ENCODE measurements around the gene GAS6. TPM values are rescaled to one million over a fixed set of nuclear protein-coding genes. Genes with fewer than 3 reads are reported as not detected.

GAS6 gene
- total and polyA plus RNA-seq, 2 donors (not counting 1 experiment from before 2014, with no cell fraction given) = 0.25 to 0.78 TPM

DNA sequence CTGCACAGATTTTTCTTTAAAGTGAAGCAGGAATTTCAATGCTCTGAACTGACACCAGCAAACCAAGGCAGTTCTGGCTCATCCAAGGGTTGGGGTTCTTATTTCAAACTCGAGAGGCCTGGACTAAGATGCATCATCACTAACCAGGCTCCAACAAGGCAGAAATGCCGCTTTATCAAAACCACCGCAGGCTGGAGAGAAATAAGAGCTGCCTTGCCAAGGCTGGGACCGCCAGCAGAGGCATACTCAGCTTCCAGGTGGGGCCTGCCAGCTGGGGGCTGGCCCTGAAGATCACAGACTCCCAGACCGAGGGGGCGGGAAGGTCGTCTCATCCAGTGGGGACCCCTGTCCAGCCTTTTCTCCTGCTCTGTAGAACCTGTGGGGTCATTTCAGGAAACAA, 37.4 kb upstream of the GAS6 start:
- no peak overlapping the region for H3K27ac Mint-ChIP-seq
- ChIA-PET CTCF (no interaction called here), POLR2A (no interaction called here)
- peaks cover 22% of the 10 kb centered on the region for H3K27me3 Mint-ChIP-seq
- Histone ChIP-seq H4K20me1 (ENCODE audit: control insufficient read depth, insufficient read depth, low read length, poor library complexity, severe bottlenecking) (no peaks in the 10 kb centered on the region), H3K9me3 (ENCODE audit: control extremely low read depth in 1 of 3, control insufficient read depth in 2 of 3, insufficient read depth in 1 of 3, low read length in 2 of 3) (peaks cover 0 to 9% (median 0%) of the 10 kb centered on the region in 3 donors), H3K27ac (ENCODE audit: low read length in 2 of 2) (no peak overlapping the region), H3K4me3 (ENCODE audit: control extremely low read depth in 1 of 5, extremely low read depth in 1 of 5, insufficient read depth in 1 of 5, low read depth in 2 of 5, low read length in 4 of 5) (no peak overlapping the region), H2AFZ (ENCODE audit: insufficient read depth, low read depth, low read length, poor library complexity, severe bottlenecking) (no peak overlapping the region), H3K4me1 (ENCODE audit: control insufficient read depth in 2 of 2, insufficient read depth in 2 of 2, low read length in 2 of 2) (no peaks in the 10 kb centered on the region), H3K36me3 (replicated peaks in 1 of 2; ENCODE audit: control extremely low read depth in 1 of 2, control insufficient read depth in 1 of 2, extremely low read depth in 1 of 2, insufficient read depth in 2 of 2, low read length in 1 of 2) (no peaks in the 10 kb centered on the region), H3K79me2 (ENCODE audit: control insufficient read depth, insufficient read depth, low read length) (no peaks in the 10 kb centered on the region), H3K27me3 (replicated peaks in 1 of 4; ENCODE audit: control extremely low read depth in 1 of 4, control insufficient read depth in 3 of 4, insufficient read depth in 4 of 4, low read length in 3 of 4) (peaks cover 0 to 26% (median 8%) of the 10 kb centered on the region in 4 experiments), H3K9ac (ENCODE audit: low read length) (no peak overlapping the region), H3K4me2 (replicated peaks; ENCODE audit: low read depth, low read length, poor library complexity, severe bottlenecking) (no peak overlapping the region)
- WGBS (ENCODE audit: insufficient coverage) = 93% methylated on average over 6 of the region's 7 CpGs
- ATAC-seq (ENCODE audit: low read depth) = no peak
- no peaks in the 10 kb centered on the region for H3K4me1 Mint-ChIP-seq
- intact Hi-C loops (cut with micrococcal nuclease) = no loop called here
- no peak overlapping the region for H3K4me3 Mint-ChIP-seq
- no peaks in the 10 kb centered on the region for H3K9me3 Mint-ChIP-seq (ENCODE audit: insufficient read depth)
- DNase-seq = no peak
- TF ChIP-seq EZH2 (IDR thresholded peaks at IDR 0.05; ENCODE audit: borderline replicate concordance, insufficient read depth, low read depth, low read length, poor library complexity, severe bottlenecking) = no peak
- TF ChIP-seq, protein P1, sequence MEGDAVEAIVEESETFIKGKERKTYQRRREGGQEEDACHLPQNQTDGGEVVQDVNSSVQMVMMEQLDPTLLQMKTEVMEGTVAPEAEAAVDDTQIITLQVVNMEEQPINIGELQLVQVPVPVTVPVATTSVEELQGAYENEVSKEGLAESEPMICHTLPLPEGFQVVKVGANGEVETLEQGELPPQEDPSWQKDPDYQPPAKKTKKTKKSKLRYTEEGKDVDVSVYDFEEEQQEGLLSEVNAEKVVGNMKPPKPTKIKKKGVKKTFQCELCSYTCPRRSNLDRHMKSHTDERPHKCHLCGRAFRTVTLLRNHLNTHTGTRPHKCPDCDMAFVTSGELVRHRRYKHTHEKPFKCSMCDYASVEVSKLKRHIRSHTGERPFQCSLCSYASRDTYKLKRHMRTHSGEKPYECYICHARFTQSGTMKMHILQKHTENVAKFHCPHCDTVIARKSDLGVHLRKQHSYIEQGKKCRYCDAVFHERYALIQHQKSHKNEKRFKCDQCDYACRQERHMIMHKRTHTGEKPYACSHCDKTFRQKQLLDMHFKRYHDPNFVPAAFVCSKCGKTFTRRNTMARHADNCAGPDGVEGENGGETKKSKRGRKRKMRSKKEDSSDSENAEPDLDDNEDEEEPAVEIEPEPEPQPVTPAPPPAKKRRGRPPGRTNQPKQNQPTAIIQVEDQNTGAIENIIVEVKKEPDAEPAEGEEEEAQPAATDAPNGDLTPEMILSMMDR (IDR thresholded peaks at IDR 0.05) = no peak

- TF ChIP-seq EZH2 (IDR thresholded peaks at IDR 0.05; ENCODE audit: borderline replicate concordance, insufficient read depth, low read depth, low read length, poor library complexity, severe bottlenecking) = no peak
- TF ChIP-seq, protein P1 (IDR thresholded peaks at IDR 0.05) = no peak
- Histone ChIP-seq H3K9me3 (ENCODE audit: control extremely low read depth in 1 of 3, control insufficient read depth in 2 of 3, insufficient read depth in 1 of 3, low read length in 2 of 3) (peaks cover 0 to 9% (median 0%) of the 10 kb centered on the region in 3 donors), H3K27me3 (replicated peaks in 1 of 4; ENCODE audit: control extremely low read depth in 1 of 4, control insufficient read depth in 3 of 4, insufficient read depth in 4 of 4, low read length in 3 of 4) (peaks cover 0 to 26% (median 8%) of the 10 kb centered on the region in 4 experiments), H2AFZ (ENCODE audit: insufficient read depth, low read depth, low read length, poor library complexity, severe bottlenecking) (no peak overlapping the region), H3K9ac (ENCODE audit: low read length) (no peak overlapping the region), H3K79me2 (ENCODE audit: control insufficient read depth, insufficient read depth, low read length) (no peaks in the 10 kb centered on the region), H3K4me1 (ENCODE audit: control insufficient read depth in 2 of 2, insufficient read depth in 2 of 2, low read length in 2 of 2) (no peaks in the 10 kb centered on the region), H3K4me3 (ENCODE audit: control extremely low read depth in 1 of 5, extremely low read depth in 1 of 5, insufficient read depth in 1 of 5, low read depth in 2 of 5, low read length in 4 of 5) (no peak overlapping the region), H3K36me3 (replicated peaks in 1 of 2; ENCODE audit: control extremely low read depth in 1 of 2, control insufficient read depth in 1 of 2, extremely low read depth in 1 of 2, insufficient read depth in 2 of 2, low read length in 1 of 2) (no peaks in the 10 kb centered on the region), H3K4me2 (replicated peaks; ENCODE audit: low read depth, low read length, poor library complexity, severe bottlenecking) (no peak overlapping the region), H3K27ac (ENCODE audit: low read length in 2 of 2) (no peak overlapping the region), H4K20me1 (ENCODE audit: control insufficient read depth, insufficient read depth, low read length, poor library complexity, severe bottlenecking) (no peaks in the 10 kb centered on the region)
- Mint-ChIP-seq H3K27me3 (peaks cover 21% of the 10 kb centered on the region), H3K4me3 (no peak overlapping the region), H3K27ac (no peak overlapping the region), H3K4me1 (no peaks in the 10 kb centered on the region), H3K9me3 (ENCODE audit: insufficient read depth) (no peaks in the 10 kb centered on the region)
- 88% methylated on average over 10 of the region's 10 CpGs for WGBS (ENCODE audit: insufficient coverage)
- ATAC-seq (ENCODE audit: low read depth) = no peak
- CTCF ChIA-PET = no interaction called here
- intact Hi-C loops (cut with micrococcal nuclease) = no loop called here
- no peak for DNase-seq
- POLR2A ChIA-PET = no interaction called here
Measured at GRCh38 chr13:113900646-113901045, 36.8 kb upstream of the GAS6 start.
